ENCODE data around the gene KIAA1671.

- TF ChIP-seq NCOR1 (IDR thresholded peaks at IDR 0.05; ENCODE audit: borderline replicate concordance, low read length), result no peak
- TF ChIP-seq ZSCAN30 (CRISPR knock-in tag; IDR thresholded peaks at IDR 0.05), result no peak
- no peak for TF ChIP-seq THAP7 (CRISPR knock-in tag; IDR thresholded peaks at IDR 0.05)
- TF ChIP-seq ISX (CRISPR knock-in tag; conservative IDR thresholded peaks at IDR 0.05), result no peak
- TF ChIP-seq POLR2AphosphoS2 (IDR thresholded peaks at IDR 0.05; ENCODE audit: low read depth, low read length), result no peak
- no peak for TF ChIP-seq ZNF768 (CRISPR knock-in tag; IDR thresholded peaks at IDR 0.05)
- no peak for TF ChIP-seq CTCF (CRISPR knock-in tag; IDR thresholded peaks at IDR 0.05)
- no peak for TF ChIP-seq PBX2 (CRISPR knock-in tag; IDR thresholded peaks at IDR 0.05)
- TF ChIP-seq RAD21 (CRISPR knock-in tag; IDR thresholded peaks at IDR 0.05), result no peak
- TF ChIP-seq ZNF230 (CRISPR knock-in tag; IDR thresholded peaks at IDR 0.05), result no peak
Measured at GRCh38 chr22:25069758-25070481, 117.4 kb downstream of the KIAA1671 start.
